PC-9 (cell line): ENCODE measurements around the gene STUM.

Experiments used
- CTCF ChIP-seq: fragments of 200-600 bp; sonication (generic); conservative IDR thresholded peaks from 2 replicates; pipeline ENCODE4 v1.6.1; 2017; ENCODE audit warnings: mixed run types, antibody characterized with exemption, mild to moderate bottlenecking, moderate library complexity
- EZH2 ChIP-seq: fragments of 200-600 bp; sonication (generic); IDR thresholded peaks from 2 replicates; pipeline ENCODE4 v1.8.0; 2017; ENCODE audit warnings: antibody characterized with exemption, low read depth

- TF ChIP-seq CTCF, result no peak
- no peak for TF ChIP-seq EZH2
These were observed 86.9 kb downstream of the STUM start for GRCh38 chr1:226635456-226635941.
